ENCODE data around the gene AFF3.

GRCh38 chr2:100077456-100077855 lies 64.9 kb downstream of the AFF3 start:
- TF ChIP-seq POLR2A (IDR thresholded peaks at IDR 0.05) (no peak), CTCF (IDR thresholded peaks at IDR 0.05) (no peak), POLR2AphosphoS5 (IDR thresholded peaks at IDR 0.05) (no peak)
